Germinal center (tissue), 1 donor: ENCODE data around the gene KIF16B.
"Not testable (repeated sequence)": the region's sequence is repeated elsewhere in the genome, so short reads cannot be mapped to it uniquely, and the experiment has no call there.

ENCODE experiments used
- DNase-seq: peaks from one replicate; pipeline ENCODE4 v3.0.0; 2012; ENCODE audit warnings: mixed read lengths, low spot score

KIF16B gene

DNA sequence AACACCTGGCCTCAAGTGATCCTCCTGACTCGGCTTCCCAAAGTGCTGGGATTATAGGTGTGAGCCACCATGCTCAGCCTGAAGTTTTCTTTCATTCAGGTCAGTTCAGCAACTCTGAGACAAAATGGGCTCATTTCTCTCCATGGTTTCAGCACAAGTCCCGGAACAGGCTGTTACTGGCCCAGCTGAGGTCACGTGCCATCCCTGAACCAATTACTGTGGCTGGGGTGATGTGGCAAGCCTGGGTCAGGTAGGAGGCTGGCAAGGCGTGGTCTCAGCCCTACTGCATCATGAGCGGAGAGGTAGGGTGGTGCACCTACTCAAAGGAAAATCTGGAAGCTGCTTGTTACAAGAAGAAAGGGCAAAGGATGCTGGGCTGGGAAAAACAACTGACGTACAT lies 326.4 kb downstream of the KIF16B start:
- no peak for DNase-seq

DNA sequence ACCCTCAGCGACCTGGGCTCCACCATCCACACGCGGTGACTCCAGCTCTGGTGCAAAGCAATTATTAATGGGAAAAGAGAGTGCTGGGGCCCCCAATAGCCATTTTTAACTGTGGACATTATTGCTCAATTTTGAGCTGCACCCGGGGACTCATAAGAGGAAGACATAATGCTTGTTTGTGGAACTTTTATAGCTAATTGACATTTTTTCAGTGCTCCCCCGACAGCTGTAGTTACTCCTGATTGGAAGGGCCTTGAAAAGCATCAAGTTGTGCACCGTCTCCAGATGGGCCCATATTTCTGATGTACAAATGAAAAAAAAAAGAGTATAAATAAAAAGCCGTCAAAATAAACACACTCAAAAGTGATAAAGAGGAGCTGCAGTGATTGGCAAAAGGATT lies 327.0 kb downstream of the KIF16B start:
- no peak for DNase-seq

DNA sequence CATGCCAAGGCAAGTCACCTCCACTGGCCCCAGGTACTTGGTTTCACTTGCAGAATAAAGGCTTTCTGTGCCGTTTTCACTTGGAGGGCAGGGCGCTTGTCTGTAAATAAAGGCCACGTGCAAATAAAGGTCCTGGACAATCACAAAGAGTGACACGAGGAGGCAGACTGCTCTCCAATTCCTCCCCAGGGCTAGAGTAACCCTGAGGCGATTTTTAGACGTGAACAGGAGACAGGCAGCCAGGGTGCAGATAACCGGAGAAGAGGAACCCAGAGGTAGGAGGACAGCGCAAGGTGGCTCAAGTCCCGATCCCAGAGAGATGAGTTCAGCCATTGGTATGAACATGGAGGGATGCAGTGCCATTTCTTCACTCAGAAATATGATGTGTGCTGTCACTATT lies 327.4 kb downstream of the KIF16B start:
- DNase-seq = no peak

DNA sequence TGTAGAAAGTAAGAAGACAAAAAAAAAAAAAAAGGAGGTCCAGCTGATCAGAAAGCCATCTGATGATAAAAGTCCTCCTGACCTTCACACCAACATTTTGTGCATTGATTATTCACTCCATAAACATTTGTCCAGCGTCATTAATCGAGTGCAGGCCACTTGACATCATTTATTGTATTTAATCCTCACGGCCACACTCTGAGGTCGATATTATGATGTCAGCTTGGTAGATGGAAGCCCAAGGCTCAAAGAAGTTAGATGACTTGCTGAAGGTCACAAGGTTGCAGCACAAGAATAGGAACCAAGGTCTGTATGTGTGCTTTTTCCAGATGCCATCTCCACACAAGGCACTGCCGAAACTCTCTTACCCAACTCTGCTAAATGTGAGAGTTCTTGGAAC lies 328.4 kb downstream of the KIF16B start:
- no peak for DNase-seq

DNA sequence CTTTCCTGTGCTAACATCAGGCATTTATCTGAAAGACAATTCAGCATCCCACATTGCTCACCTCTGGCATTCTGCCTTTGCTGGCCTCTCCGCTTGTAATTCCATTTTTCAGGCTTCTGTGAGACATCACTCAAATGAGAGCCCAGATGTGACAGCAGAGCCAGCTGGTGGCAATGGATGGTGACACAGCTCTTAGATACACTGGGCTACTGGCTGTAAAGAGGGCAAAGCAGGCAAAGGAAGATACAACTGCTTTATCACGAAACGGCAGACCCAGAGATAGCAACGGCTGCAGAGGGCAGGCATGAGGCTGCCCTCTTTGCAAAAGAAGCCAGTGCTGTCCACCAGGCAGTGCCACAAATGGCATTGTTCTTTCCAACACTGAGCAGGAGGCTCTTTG lies 329.8 kb downstream of the KIF16B start:
- DNase-seq = no peak

DNA sequence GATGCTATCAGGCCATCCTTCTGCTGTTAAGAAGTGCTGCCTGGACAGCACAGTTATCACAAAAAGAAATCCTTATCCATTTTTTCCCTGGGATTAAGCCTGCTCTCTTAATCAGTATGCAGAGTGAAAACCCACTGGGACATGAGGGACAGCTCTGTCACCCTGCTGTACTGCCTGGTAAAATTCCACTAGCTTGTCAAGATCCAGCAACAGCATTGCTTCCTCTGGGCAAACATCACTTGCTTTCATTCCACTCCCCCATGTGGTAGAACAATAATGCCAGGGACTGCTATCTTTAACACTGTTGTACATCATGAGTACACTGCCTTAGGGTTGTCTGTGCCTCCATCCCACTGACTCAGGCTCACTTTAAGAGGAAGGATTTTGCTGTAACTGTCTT lies 331.3 kb downstream of the KIF16B start:
- DNase-seq = no peak

DNA sequence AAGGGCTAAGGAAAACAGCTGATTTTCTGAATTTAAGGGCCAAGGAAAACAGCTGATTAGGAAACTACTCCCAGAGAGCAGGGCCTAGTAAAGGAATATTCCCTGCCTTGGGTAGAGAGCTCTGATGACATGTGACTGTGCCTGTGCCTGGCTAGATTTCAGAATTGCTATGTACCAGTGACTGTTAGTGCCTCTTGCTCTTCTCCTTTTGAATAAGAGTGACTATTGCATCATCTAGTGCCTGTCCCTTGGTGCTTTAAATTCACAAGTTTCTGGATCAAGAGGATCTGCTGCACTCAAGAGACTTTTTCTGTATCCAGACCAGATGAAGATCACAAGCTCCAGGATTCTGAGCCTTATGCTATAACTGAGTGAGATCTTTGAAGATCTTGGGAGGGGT lies 332.9 kb downstream of the KIF16B start:
- DNase-seq = no peak

DNA sequence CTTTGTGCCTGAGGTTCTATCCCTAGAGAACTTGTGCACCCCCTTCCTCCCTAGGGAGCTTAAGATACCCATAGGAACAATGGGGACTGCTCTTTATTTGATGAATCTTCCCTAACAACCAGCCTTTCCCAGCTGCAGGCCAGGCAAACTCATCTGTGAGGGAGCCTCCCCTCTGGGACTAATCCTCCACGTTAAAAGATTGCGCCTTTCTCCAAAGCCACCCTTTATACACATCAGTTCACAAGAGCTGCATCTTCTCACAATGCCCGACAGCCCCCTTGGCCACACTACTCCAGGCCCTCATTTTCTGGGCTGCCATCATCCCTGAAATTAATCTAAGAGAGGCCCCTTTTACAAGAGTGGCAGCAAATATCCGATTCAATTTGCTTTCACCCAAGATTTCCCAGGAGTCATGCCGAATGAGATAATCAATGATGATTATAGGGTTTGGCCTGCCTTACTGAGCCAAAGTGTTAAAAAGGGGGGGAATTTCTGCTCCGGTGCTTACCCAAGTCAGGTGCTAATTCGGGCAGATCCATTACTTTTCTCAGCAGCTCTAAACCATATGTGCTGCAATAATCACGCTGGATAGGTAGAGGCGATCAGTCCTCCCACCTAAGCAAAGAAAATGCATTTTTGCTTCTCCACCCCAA lies 336.5 kb downstream of the KIF16B start:
- DNase-seq = no peak

DNA sequence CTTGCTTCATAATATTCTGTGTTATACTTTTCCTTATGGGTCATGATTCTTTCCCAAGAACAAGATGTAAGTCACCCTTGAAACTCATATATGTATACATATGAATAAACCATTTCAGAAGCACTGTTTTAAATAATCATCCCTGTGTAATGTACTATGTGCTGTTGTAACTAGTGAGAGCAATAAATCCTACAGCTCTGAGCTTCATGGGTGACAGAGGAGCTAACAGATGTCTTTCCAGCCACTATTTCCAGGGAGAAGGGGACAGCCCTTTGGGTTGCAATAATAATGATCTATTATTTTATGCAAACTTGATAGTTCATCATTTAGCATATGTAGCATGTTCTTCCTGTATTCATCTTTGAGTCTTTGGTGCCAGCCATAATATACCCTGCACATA lies 342.8 kb downstream of the KIF16B start:
- DNase-seq = no peak

DNA sequence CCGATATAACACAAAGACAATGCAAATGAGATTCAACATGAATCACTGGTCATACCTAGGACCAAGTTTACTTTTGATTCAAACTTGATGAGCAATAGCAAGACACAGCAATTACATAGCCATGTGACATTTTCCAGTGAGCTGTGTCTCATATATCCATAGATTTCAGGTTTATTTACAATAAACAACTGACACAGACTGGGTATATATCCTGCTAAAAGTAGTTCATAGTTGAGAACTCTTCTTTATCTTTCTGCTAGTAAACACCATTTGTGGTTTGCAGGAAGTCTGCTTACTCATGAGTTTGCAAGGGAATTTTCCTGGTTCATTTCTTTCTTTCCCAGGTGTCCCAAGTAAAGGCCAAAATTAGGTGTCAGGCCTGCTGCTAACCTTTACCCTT lies 343.4 kb downstream of the KIF16B start:
- no peak for DNase-seq

DNA sequence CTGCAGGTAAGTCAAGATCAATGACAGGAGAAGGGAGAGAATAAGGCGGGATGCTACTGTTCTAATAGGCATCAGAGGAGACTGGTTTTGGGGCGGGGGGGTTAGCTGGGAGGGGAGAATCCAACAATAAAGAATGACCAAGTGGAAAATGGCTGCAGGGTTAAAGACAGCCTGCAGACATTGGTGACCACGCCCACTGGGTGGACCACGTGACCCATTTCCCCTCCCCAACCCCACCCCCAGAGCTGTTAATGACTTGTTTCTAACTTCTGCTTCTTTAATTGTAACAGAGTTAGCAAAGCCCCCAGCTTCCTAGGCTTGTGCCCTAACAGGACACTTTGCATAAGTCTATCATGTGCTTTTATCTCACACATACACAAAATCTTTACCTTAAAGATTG lies 344.5 kb downstream of the KIF16B start:
- no peak for DNase-seq

DNA sequence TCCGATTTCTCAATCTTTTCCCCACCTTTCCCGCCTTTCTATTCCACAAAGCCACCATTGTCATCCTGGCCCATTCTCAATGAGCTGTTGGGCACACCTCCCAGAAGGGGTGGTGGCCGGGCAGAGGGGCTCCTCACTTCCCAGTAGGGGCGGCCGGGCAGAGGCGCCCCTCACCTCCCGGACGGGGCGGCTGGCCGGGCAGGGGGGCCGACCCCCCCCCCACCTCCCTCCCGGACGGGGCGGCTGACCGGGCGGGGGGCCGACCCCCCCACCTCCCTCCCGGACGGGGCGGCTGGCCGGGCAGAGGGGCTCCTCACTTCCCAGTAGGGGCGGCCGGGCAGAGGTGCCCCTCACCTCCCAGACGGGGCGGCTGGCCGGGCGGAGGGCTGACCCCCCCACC lies 346.3 kb downstream of the KIF16B start:
- DNase-seq = not testable (repeated sequence)

DNA sequence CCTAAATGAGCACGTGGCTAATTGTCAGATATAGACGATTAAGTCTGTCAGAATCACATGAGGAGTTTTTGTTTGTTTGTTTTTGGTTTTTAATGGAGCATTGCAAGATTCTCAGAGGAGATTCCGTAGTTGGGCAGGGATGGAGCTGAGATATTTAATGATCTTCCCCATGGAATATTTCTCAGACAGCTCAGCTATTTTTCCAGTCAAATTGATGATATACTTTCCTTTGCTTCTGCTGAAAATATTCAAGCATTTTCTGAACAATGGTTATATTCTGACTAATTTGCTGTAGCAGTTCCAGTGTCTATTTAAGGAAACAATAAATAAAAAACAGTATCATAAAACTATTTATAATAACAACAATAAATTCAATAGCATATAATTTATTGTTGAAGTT lies 348.4 kb downstream of the KIF16B start:
- no peak for DNase-seq

DNA sequence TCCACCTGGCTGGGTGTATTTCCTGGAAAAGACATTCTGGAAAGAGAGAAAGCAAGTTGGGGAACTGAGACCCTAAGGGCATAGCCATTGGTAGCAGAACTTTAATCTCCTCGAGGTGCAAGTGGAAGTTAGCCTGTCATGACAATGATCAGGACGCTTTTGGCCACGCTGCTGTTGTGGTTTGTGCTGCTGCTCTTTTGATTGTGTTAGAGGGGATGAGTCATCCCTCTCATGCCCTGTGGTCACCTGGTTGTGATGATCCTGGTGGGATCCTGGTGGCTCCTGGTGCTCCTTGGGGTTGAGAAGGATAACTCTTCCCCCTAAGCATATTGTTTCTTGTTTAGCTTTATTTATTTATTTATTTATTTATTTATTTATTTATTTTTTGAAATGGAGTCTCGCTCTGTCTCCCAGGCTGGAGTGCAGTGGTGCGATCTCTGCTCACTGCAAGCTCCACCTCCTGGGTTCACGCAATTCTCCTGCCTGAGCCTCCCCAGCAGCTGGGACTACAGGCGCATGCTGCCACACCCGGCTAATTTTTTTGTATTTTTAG lies 350.3 kb downstream of the KIF16B start:
- DNase-seq = no peak
